Liver (tissue), 3 donors: Measurements from ENCODE around the gene GADD45B.

ENCODE experiments used
- ATF3 ChIP-seq: IDR thresholded peaks from 2 replicates; pipeline ENCODE4 v1.6.1; 2016; ENCODE audit warnings: antibody characterized with exemption
- CTCF ChIP-seq: fragments of 150-350 bp; IDR thresholded peaks from 2 replicates; pipeline ENCODE4 v1.5.1; 2017; ENCODE audit warnings: improper control_type of control experiment, low read depth, low read length; ENCODE audit not compliant: missing input control
- EGR1 ChIP-seq, 2 donors: IDR thresholded peaks; 2 replicates each; pipeline ENCODE4 v1.6.1; 2016 to 2018; ENCODE audit warnings: antibody characterized with exemption in 2 of 2, low read depth in 2 of 2
- GABPA ChIP-seq, 2 donors: IDR thresholded peaks in 1 of 2; conservative IDR thresholded peaks in 1 of 2; 2 replicates each; pipeline ENCODE4 v1.6.1; 2016; ENCODE audit warnings: antibody characterized with exemption in 2 of 2, mild to moderate bottlenecking in 1 of 2, moderate library complexity in 1 of 2
- HNF4A ChIP-seq, 2 donors: conservative IDR thresholded peaks; 2 replicates each; pipeline ENCODE4 v1.6.1; 2016; ENCODE audit warnings: antibody characterized with exemption in 2 of 2, mild to moderate bottlenecking in 2 of 2
- JUND ChIP-seq, 2 donors: IDR thresholded peaks; 2 replicates each; pipeline ENCODE4 v1.6.1; 2016; ENCODE audit warnings: antibody characterized with exemption in 2 of 2
- MAX ChIP-seq: IDR thresholded peaks from 2 replicates; pipeline ENCODE4 v1.6.1; 2016; ENCODE audit warnings: antibody characterized with exemption
- NR2F2 ChIP-seq: IDR thresholded peaks from 2 replicates; pipeline ENCODE4 v1.6.1; 2016; ENCODE audit warnings: antibody characterized with exemption
- RAD21 ChIP-seq, 2 donors: IDR thresholded peaks; 2 replicates each; pipeline ENCODE4 v1.6.1; 2016; ENCODE audit warnings: antibody characterized with exemption in 2 of 2, mild to moderate bottlenecking in 2 of 2
- SP1 ChIP-seq: IDR thresholded peaks from 2 replicates; pipeline ENCODE4 v1.6.1; 2018; ENCODE audit warnings: antibody characterized with exemption, mild to moderate bottlenecking
- TAF1 ChIP-seq: conservative IDR thresholded peaks from 2 replicates; pipeline ENCODE4 v1.6.1; 2016; ENCODE audit warnings: antibody characterized with exemption, mild to moderate bottlenecking
- YY1 ChIP-seq: IDR thresholded peaks from 2 replicates; pipeline ENCODE4 v1.6.1; 2016; ENCODE audit warnings: antibody characterized with exemption, mild to moderate bottlenecking
- TF ChIP-seq, protein P1 (sequence below): IDR thresholded peaks from 2 replicates; pipeline ENCODE4 v1.6.1; 2016; ENCODE audit warnings: antibody characterized with exemption, mild to moderate bottlenecking
- TF ChIP-seq, protein P2 (sequence below): IDR thresholded peaks from 2 replicates; pipeline ENCODE4 v1.6.1; 2016; ENCODE audit warnings: antibody characterized with exemption
- donor health status: healthy.
- donor health status: healthy.

DNA sequence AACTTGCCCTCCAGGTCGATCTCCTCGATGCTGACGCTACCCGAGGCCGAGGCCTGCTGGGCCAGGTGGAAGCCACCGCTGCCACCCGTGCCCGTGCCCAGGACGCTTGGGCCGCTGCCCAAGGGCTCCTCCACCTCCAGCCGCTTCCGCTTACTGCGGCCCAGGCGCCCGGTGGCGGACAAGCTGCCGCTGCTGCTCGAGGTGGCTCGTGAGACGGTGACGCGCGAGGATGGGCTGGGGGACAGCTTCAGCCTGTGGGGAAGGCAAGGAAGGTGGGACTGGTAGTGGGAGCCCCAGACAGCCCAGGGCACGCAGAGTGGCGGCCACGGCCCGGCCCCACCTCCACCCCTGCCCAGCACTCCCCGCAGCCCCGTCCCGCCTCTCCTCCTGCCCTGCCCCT, 42.1 kb upstream of the GADD45B start:
- TF ChIP-seq CTCF: no peak
- no peak for TF ChIP-seq SP1
- no peak for TF ChIP-seq HNF4A (conservative IDR thresholded peaks at IDR 0.05)
- no peak for TF ChIP-seq MAX
- no peak for TF ChIP-seq TAF1
- TF ChIP-seq ATF3: no peak
- no peak for TF ChIP-seq EGR1 (IDR thresholded peaks at IDR 0.05; ENCODE audit: low read depth in 2 of 2)
- TF ChIP-seq RAD21 (IDR thresholded peaks at IDR 0.05): no peak
- TF ChIP-seq JUND (IDR thresholded peaks at IDR 0.05): no peak
- no peak for TF ChIP-seq GABPA (IDR thresholded peaks at IDR 0.05 in 1 of 2, conservative IDR thresholded peaks at IDR 0.05 in 1 of 2)
- no peak for TF ChIP-seq YY1
- TF ChIP-seq NR2F2: no peak
- TF ChIP-seq, protein P1, sequence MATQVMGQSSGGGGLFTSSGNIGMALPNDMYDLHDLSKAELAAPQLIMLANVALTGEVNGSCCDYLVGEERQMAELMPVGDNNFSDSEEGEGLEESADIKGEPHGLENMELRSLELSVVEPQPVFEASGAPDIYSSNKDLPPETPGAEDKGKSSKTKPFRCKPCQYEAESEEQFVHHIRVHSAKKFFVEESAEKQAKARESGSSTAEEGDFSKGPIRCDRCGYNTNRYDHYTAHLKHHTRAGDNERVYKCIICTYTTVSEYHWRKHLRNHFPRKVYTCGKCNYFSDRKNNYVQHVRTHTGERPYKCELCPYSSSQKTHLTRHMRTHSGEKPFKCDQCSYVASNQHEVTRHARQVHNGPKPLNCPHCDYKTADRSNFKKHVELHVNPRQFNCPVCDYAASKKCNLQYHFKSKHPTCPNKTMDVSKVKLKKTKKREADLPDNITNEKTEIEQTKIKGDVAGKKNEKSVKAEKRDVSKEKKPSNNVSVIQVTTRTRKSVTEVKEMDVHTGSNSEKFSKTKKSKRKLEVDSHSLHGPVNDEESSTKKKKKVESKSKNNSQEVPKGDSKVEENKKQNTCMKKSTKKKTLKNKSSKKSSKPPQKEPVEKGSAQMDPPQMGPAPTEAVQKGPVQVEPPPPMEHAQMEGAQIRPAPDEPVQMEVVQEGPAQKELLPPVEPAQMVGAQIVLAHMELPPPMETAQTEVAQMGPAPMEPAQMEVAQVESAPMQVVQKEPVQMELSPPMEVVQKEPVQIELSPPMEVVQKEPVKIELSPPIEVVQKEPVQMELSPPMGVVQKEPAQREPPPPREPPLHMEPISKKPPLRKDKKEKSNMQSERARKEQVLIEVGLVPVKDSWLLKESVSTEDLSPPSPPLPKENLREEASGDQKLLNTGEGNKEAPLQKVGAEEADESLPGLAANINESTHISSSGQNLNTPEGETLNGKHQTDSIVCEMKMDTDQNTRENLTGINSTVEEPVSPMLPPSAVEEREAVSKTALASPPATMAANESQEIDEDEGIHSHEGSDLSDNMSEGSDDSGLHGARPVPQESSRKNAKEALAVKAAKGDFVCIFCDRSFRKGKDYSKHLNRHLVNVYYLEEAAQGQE: no peak
- TF ChIP-seq, protein P2, sequence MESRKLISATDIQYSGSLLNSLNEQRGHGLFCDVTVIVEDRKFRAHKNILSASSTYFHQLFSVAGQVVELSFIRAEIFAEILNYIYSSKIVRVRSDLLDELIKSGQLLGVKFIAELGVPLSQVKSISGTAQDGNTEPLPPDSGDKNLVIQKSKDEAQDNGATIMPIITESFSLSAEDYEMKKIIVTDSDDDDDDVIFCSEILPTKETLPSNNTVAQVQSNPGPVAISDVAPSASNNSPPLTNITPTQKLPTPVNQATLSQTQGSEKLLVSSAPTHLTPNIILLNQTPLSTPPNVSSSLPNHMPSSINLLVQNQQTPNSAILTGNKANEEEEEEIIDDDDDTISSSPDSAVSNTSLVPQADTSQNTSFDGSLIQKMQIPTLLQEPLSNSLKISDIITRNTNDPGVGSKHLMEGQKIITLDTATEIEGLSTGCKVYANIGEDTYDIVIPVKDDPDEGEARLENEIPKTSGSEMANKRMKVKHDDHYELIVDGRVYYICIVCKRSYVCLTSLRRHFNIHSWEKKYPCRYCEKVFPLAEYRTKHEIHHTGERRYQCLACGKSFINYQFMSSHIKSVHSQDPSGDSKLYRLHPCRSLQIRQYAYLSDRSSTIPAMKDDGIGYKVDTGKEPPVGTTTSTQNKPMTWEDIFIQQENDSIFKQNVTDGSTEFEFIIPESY: no peak
